NCI-H524 treated with DMSO at 0.1 percent for 48 hours (cell line): ENCODE results near the gene SMC1B.
"Not testable (repeated sequence)": the region's sequence is repeated elsewhere in the genome, so short reads cannot be mapped to it uniquely, and the experiment has no call there.

Source experiments
- DNase-seq: peaks from one replicate; lab custom pipeline; 2025; lab: John Stamatoyannopoulos, UW

SMC1B gene

GRCh38 chr22:45445031-45445710 lies 31.8 kb upstream of the SMC1B start:
- no peak for DNase-seq

DNA sequence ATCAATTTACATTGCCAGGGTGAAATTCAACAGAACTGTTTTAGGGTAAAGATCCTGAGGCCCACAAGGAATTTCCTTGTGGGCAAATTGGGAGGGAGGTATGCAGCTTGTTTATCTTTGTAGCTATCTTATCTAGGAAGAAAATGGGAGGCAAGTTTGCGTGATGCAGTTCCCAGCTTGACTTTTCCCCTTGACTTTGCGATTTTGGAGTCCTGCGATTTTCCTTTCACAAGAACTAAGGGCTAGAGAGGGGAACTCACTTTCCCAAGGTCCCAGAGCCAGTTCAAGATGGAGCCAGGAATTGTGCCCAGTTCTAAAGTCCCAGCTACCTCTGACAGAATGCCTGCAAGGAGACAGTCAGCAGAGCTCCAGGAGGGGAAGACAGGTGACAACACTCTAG lies 30.8 kb upstream of the SMC1B start:
- no peak for DNase-seq

DNA sequence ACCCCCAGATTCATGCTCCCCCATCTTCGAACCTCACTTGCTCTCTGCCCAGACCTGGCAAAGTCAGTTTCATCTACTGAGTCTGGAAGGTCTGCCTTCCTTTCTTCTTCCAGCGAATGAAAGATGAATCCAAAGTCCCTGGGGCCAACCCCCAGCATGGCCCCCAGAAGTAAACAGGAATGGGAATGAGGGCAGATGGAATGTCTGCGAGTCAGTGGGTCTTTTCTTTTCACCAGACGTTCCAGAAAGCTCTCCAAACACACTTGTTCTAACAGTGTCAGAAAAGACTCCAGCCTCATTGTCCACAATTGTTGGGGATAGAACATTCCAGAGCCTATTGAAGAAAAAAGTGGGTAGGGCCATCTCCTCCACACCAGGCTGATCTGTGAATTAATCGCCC lies 28.7 kb upstream of the SMC1B start:
- DNase-seq, result no peak

GRCh38 chr22:45441138-45441537 lies 27.7 kb upstream of the SMC1B start:
- peak; percentile 41 for DNase-seq

DNA sequence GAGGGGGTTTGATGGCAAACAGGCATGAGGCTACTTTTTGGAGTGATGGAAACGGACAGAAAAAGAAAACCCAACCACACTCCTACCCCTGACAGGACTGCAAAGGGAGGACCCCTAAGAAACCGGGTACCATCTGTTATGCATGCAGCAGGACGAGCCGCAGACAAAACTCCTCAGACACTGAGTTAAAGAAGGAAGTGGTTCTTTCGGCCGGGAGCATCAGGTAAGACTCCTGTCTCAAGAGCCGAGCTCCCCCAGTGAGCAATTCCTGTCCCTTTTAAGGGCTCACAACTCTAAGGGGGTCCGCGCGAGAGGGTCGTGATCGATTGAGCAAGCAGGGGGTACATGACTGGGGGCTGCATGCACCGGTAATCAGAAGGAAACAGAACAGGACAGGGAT lies 27.3 kb upstream of the SMC1B start:
- DNase-seq, result not testable (repeated sequence)

- DNase-seq, result no peak
Observed at GRCh38 chr22:45438336-45438735, 24.9 kb upstream of the SMC1B start.

GRCh38 chr22:45436871-45437517 lies 23.6 kb upstream of the SMC1B start:
- DNase-seq, result not testable (repeated sequence)

GRCh38 chr22:45435544-45436139 lies 22.2 kb upstream of the SMC1B start:
- peak; percentile 46 for DNase-seq

DNA sequence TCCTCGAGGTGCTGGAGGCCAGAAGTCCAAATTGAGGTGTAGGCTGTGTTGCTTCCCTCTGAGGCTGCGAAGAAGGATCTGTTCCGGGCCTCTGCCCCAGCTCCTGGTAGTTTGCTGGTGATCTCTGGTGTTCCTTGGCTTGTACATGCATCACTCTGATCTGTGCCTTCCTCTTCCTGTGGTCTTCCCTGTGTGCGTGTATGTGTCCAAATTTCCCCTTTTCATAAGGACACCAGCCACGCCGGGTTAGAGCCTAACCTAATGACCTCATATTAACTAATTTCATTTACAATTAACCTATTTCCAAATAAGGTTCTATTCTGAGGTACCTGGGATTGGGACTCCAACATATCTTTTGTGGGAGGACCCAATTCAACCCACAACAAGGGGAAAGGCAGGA lies 21.6 kb upstream of the SMC1B start:
- DNase-seq, result no peak

- no peak for DNase-seq
Observed at GRCh38 chr22:45430871-45431270, 17.5 kb upstream of the SMC1B start.

- no peak for DNase-seq
Observed at GRCh38 chr22:45429981-45430775, 16.8 kb upstream of the SMC1B start.

DNA sequence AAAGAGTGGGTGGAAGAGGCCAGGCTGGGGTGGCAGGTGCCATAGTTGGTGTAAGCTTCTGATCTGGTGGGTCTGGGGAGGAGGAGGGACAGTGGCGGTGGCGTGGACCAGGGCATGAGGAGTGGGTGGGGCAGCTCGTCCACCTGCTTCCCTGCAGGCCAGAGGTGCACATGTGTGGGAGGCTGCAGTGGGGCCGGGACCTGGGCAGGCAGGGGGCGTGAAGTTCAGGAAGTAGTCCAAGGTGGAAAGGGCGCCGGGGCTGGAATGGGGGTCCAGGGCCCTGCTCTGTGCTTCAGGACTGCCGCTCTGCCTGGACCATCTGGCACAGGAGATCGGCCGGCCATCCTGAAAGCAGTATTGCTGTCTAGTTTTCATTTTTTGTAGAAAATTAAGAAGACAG lies 16.0 kb upstream of the SMC1B start:
- DNase-seq, result no peak

- DNase-seq, result no peak
Observed at GRCh38 chr22:45428391-45429385, 15.3 kb upstream of the SMC1B start.

- no peak for DNase-seq
Observed at GRCh38 chr22:45427114-45427513, 13.7 kb upstream of the SMC1B start.

- DNase-seq, result no peak
Observed at GRCh38 chr22:45426387-45426786, 13.0 kb upstream of the SMC1B start.

DNA sequence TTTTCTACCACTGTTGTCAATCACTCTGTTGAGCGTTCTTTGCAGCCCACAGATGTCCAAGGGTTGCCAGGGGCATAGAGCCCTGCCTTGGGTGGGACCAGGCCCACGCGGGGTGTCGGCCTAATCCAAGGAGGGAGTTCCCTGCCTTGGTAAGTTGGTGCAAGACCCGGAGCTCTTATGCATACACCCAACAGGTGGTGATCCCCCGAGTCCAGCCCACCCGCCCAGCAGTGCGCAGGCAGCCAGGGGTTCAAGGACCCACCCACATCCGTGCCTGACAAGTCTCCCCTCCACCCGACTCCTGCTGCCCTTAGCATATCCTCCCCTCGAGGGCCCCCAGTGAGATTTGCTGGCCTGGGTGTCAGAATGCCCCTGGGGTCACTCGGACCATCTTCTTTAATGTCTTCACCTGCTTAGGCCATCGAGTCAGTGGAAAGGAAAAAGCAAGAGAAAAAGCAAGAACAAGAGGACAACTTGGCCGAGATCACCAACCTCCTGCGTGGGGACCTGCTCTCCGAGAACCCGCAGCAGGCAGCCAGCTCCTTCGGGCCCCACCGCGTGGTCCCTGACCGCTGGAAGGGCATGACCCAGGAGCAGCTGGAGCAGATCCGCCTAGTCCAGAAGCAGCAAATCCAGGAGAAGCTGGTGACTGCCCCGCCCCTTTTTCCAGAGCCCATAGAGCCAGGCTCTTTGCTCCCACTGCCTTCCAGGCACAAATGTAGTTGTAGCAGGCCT lies 12.3 kb upstream of the SMC1B start:
- DNase-seq, result no peak

GRCh38 chr22:45425101-45425500 lies 11.7 kb upstream of the SMC1B start:
- no peak for DNase-seq

DNA sequence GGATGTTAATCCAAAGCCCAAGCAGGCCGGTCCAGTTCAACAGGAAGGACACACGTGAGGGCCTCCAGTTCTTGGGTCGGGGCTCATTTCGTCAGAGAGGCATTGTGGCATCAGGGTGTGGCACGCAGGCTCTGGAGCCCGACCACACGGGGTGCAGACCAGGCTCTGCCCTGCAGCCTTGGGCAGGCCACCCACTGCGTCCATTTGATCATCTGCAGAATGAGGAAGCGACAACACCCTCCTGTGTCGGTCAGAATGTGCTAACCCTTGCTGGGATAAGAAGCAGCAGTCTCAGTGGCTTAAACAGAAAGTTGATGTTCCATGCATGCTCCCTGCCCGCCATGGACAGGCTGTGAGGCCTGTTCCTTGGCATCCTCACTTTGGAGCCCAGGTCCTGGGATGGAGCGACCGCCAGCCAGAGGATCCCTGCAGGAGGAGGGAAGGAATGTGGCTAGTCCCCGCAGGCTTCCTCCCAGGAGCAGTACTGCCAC lies 10.9 kb upstream of the SMC1B start:
- DNase-seq, result no peak

DNA sequence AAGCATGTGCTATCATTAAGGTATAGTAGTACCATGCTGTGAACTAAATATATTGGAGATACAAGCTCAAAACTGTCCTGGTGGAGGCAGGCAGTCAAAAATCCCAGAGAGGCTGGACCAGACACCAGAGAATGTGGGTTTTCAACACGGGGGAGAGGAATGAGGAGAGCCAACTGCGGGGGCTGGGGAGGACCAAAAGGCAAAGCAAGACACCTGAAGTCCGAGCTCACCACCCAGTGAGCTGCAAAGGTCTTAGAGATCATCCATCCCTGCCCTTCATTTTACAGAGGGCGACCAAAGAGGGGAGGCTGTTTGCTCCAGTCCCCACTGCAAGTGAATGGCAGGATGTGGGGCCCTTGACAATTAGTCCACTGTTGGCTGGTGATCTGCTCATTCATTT lies 10.1 kb upstream of the SMC1B start:
- DNase-seq, result no peak

- DNase-seq, result no peak
Observed at GRCh38 chr22:45422237-45422983, 9.0 kb upstream of the SMC1B start.
